ENCODE data around the gene B3GALT4.
"Not testable (repeated sequence)": the region's sequence is repeated elsewhere in the genome, so short reads cannot be mapped to it uniquely, and the experiment has no call there.

Gene B3GALT4, protein sequence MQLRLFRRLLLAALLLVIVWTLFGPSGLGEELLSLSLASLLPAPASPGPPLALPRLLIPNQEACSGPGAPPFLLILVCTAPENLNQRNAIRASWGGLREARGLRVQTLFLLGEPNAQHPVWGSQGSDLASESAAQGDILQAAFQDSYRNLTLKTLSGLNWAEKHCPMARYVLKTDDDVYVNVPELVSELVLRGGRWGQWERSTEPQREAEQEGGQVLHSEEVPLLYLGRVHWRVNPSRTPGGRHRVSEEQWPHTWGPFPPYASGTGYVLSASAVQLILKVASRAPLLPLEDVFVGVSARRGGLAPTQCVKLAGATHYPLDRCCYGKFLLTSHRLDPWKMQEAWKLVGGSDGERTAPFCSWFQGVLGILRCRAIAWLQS

DNA sequence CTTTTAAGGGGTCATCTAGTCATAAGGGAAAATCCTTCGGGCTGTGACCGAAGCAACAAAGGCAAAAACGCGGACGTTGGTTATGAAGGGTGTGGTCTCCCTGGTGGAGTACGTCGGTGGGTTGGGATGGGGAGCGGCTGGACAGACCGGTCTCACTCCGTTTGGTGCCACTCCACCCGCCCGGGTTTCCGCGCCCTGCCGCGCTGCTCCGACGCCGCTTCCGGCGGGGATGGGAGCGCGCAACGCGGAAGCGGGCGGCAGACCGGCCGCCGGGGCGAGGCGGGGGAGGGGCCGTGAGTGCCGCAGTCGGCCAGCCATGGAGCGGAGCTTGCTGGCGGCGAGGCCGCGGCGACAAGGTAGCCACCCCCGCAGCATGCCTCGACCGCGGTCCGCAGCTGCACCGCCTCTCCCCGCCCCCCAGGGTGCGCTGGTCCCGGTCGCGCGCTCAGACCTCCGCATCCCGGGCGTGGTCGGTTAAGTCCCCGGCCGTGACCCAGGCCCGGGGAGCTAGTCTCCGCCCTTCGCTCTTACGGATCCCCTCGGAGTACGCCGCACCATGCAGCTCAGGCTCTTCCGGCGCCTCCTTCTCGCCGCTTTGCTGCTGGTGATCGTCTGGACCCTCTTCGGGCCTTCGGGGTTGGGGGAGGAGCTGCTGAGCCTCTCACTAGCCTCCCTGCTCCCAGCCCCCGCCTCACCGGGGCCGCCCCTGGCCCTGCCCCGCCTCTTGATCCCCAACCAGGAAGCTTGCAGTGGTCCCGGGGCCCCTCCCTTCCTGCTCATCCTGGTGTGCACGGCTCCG lies at the start of gene B3GALT4:
Gene B3GALT4, plus strand, starts transcription at position 260 of the 799 bp plus-strand sequence. Its CDS starts 297 bp downstream, at position 557.
- peak; percentile 79 for DNase-seq

DNA sequence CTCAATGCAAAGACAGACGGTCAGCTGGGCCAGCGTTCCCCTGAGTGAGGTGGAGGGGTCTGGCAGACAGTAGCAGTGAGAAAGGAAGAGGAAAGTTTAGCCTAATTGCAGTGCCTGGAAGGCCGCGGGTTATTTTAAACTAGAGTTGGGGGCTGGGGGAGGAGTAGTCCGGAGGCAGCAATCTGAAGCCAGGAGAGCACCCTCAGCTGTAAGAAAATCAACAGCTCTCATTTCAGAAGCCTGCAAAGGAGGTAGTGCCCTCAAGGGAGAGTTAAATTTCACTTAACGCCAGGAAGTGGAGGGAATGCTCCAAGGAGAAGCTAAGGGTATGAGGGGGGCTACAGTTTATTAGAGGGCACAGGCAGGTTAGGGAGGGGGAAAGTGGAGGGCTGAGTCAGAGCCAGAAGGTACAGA lies 41.7 kb upstream of the B3GALT4 start:
- DNase-seq: no peak

DNA sequence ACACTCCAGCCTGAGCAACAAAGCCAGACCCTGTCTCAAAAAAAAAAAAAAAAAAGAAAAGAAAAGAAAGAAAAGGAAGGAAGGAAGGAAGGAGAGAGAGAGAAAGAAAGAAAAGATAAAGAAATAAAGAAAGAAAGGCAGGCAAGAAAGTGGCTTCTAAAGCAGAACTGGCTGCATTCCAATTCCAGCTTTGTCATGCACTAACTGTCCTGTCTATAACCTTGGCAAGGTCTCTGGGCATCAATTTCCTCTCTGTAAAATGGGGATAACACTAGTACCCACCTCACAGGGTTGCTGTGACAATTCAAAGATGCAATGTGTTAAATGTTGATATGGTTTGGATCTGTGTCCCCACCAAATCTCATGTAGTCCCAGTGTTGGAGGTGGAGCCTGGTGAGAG lies 40.6 kb upstream of the B3GALT4 start:
- no peak for DNase-seq

DNA sequence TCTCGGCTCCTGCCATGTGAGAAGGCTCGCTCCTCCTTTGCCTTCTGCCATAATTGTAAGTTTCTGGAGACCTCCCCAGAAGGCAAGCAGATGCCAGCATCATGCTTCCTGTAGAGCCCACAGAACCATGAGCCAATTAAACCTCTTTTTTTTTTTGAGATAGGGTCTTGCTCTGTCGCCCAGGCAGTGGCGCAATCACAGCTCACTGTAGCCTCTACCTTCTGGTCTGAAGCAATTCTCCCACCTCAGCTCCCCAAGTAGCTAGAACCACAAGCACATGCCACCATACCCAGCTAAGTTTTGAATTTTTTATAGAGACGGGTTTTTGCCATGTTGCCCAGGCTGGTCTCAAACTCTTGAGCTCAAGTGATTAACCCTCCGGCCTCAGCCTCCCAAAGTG lies 40.1 kb upstream of the B3GALT4 start:
- no peak for DNase-seq

DNA sequence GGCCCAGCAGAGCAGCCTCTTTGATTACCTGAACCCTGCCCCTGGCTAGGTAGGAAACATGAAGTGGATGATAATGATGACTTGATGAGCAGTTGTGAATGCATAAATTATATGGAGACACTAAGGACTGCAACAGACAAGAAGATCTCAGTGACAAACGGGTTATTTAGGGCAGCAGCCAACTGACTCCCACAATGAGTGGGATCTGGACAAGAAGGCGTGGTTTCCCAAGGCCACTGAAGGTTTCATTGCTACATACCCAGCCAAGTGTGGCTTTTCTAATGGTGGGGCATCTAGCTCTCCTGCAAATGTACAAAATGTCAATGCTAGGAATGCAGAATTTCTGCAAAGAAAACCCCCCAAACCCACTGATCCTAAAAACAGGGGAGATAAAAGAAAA lies 39.2 kb upstream of the B3GALT4 start:
- no peak for DNase-seq

DNA sequence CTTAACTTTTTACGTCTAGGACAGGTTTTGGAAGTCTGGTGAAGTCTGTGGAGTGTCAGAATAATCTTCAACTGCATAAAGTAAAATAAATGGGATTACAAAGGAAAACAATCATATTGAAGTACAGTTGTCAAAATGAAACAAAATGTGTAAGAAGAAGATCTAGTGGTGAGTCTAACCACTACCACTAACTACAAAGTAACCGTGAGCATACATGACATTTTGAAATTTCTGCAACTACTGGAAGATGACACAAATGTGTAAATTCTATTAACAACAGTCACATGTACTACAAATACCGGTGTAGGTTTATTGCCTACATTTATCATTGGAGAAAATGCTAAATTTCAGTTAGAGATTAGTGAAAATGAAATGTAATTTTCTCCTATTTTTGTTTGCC lies 35.0 kb upstream of the B3GALT4 start:
- no peak for DNase-seq

DNA sequence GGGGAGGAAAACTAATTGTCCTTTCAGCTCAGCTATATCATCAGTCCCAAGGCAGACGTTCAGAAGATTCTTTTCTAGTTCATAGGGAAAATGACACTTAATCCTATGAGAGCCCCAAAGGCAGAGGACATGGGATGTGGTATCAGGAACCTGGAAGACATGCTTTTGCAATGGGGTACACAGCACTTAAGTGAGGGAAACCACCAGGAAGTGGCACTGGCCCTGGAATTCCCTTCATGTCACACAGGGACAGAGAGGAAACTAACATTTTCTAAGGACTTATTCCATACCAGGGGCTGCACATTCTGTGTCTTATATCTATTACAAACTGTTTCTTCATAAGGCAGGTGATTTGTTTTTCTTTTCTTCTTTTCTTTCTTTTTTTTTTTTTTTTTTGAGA lies 33.4 kb upstream of the B3GALT4 start:
- DNase-seq: no peak

DNA sequence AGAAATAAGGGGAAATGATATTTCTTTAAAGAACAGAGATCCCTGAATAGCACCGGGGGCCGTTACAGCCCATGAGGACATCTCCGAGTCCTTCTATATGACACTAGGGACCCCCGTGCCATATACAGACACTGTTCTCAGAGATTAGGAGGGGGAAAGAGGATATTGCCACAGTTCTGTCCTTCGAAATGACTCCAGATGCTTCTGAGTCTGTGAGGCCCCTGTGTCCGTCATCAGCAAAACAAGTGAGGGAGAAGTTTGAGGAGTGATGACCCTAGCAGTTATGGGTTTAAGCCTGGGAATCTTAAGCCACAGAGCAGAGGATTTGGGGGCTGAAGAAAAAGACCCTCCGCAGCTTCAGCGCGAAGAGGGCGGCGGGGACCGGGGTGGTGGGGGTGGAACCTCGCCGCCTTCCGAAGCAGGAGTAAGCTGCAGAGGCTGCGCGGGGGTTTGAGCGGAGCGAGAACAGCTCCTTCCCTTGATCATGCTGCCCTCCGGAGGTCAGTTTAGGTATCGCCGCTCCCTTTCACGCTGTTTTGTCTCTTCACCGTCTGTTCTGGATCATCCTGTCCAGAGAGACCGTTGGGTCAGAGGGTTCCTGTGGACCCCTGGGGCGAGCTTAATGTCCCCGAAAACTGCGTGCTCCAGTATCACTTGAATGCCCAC lies 28.8 kb upstream of the B3GALT4 start:
- peak; percentile 70 for DNase-seq

DNA sequence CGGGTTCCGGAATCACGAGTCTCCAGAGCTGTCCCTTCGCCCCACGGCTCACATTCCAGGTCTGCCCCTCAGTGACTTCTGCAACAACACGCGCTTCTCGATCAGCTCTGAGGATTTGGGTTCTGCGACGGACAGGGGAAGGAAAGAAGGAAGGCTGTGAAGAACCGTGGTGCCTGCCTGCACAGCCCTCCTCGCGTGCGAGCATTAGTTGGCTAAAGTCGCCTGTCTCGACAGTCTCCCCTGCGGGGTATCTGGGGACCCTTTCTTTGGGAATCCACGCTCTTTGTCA lies 28.3 kb upstream of the B3GALT4 start:
- DNase-seq: no peak

DNA sequence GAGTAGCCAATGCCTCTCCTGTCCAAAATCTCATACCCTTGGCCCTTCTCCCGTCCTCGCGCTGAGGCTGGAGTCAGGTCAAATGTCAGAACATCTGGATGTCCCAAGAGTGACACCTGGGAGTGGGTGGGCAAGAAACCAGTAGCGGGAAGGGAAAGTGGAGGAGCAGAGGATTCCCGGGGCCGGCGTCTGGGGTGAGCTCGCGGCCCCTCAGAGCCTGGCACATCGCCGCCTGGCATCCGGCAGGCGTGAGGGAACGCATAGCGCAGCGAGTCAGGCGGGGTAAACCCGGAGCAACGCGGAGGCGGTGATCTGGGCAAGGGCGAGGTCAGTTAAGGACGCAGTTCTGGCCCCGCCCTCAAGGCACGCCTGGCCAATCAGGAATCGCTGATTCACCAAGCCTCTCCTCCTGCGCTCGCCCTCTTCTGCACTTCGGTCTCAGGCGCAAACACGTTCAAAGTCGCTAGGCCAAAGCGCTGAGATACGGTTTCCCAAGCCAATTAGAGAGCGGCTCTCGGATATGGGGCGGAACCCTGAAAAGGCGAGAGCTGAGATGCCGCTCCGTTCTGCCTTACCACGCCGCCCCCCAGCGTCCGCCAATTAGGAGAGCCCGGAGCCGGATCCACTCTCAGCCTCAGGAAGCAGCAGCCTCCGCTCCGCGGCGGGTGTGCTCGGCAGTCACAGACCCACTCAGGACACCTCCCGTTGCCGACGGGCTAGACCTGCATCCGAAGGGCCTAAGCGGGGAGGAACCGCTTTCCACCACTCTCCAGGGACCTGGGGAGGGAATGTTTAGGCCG lies 27.8 kb upstream of the B3GALT4 start:
- peak; percentile 99 for DNase-seq

DNA sequence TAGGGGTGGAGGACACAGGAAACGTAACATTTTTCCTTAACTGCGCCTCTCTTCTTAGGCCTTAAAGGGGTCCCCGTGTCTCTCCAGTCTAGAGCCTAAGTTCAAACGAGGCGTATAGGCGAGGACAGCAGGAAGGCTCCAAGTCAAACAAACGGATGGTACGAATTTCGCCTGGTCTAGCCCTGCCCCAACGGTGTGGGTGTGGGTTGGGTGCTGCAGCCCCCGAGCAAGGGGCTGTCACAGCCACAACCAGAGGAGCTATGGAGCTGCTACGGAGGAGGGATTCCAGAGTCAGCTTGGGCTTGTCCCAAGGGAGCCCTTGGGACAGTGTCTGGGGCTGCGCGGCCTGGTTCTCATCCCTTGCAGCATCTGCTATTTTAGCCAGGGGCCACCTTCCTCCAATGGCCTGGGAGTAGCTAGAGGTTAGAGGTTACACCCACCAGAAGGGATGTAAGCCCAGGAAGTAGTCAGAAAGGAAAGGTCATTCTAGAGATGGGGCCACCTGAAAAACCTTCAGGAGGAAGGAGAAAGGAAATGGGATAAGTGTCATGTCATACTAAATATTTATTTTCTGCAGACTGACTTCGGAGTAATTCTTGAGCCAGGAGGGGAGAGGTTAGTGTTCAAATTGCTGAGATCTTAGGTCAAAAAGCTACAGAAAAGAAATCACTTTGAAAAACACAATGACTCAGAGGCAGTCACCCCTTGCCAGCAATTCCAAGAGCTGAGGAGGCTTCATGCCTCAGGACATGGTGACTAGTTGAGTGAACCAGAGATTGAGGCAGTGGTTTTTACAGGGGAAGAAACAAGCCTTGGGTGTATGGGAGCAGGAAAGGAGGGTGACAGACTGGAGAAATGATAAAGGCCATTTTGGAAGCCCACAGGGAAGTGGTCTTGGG lies 26.9 kb upstream of the B3GALT4 start:
- no peak for DNase-seq

DNA sequence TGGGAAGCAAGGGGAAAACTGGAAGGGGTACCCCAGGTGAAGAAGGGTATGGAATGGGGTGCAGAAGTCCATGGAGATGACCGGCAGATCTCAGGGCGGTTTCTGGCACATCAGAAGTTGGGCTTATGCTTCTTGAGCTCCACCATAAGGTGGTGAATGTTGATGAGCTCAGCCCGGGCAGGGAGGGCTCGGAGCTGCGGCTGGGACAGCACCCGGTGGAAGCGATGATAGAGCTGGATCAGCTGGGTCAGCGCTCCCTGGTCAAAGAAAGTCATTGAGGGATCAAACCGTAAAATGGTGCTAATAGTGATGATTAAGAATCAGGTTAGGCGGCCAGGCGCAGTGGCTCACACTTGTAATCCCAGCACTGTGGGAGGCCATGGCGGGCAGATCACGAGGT lies 26.2 kb upstream of the B3GALT4 start:
- DNase-seq: no peak

DNA sequence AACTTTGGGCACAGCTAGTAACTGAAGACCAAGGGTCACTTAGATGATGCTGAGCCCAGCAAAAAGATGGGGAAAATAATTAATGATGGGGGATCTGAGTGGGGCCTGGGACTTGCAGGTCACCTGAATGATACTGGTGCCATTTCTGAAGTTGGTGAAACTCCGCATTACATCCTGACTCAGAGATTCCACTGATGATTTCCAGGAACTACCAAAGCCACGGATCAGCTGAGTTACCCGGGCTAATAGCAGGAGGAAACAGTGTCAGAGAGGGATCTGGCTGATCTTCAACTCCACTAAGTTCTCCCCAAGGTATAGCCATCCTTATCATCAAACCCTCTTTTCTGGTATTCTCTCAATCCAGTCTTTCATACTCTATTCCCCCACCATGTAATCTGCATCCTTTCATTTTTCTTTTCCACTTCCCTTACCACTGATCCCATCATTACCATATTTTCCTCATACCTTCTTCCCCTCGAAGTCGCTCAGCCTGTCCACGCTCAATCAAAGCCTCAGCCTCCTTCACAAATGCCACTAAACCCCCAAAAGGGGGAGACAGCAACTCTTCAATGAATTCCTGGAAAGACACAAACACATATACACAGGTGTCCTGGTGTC lies 25.4 kb upstream of the B3GALT4 start:
- no peak for DNase-seq

DNA sequence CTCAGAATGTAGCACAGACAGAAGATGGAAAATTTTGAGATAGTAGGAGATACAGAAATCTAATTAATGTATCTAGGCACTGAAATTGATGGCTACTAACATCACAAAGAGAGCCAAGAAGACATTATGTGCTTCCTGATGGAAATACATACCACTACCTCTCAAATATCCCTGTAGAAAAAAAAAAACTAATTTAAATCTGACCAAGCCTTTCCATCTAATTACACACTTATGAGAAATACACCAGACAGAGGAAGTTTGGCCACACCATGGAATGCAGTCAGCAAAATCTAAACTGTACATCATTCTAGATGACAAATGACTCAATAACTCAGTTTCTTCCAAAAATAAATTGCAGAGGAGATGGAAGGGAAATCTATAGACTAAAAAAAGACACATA lies 24.2 kb upstream of the B3GALT4 start:
- no peak for DNase-seq

DNA sequence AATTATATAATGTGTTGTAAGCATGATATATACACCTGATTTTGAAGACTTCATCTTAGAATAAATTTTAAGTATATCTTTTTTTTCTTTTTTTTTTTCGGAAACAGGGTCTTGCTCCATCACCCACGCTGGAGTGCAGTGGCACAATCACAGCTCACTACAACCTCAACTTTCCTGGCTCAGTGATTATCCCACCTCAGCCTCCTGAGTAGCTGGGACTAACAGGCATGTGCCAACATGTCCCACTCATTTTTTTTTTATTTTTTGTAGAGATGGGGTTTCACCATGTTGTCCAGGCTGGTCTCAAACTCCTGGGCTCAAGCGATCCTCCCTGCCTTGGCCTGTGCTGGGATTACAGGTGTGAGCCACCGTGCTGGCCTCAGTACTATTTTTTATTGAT lies 22.3 kb upstream of the B3GALT4 start:
- no peak for DNase-seq

DNA sequence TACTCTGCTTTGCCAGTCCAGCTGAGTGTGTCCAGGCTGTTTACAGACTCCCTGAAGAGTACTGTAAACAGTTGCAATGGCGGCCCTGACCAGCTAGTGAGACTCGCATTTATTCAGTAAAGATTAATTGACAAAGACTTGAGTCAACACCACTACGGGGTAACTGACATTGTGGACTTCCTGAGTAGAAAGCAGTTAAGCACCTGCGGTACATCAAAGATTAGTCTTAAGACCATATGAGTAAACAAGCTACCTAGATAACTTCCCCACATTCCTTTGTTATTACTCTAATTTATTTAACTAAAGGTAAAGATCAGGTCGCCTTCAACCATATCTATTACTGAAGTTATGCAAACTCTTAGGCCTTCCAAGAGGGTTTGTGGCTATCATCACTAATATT lies 17.9 kb upstream of the B3GALT4 start:
- DNase-seq: no peak

DNA sequence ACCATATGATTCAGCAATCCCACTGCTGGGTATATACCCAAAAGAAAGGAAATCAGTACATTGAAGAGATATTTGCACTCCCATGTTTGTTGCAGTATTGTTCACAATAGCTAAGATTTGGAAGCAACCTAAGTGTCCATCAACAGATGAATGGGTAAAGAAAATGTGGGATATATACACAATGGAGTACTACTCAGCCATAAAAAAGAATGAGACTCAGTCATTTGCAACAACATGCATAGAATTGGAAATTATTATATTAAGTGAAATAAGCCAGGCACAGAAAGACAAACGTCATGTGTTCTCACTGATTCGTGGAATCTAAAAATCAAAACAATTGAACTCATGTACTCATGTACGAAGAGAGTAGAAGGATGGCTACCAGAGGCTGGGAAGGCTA lies 14.4 kb upstream of the B3GALT4 start:
- DNase-seq: not testable (repeated sequence)

DNA sequence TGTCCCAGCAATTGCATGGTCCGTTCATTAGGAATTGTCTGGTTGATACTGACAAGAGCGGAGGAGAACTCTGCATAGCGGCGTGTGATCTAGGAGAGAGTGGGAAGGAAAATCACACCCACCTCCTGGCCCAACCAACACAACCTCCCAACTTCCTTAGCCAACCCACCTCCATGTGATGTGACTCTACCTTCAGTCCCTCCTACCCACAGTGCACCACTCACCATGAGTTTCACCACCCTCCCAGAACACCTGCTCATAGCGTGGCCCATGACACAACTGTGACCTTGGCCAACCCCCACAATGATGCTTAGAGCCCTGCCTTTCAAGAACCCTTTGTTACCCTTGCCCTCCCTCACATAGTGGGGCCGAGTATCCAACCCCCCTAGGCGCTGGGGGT lies 12.9 kb upstream of the B3GALT4 start:
- DNase-seq: no peak

DNA sequence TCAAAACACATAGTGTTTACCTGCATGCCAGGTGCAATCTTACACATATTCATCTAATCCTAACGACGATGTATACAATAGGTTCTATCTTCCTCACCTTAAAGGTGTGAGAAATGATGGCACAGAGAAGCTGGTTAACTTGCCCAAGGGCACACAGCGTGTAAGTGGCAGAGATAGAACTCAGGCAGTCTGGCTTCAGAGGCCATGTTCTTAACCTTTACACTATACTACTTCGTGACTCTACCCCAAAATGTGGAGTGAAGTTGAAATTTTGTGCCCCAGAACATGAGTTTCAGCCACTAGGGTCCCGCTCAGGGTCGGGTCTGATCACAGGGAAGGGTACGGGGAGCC lies 5.8 kb upstream of the B3GALT4 start:
- DNase-seq: no peak

DNA sequence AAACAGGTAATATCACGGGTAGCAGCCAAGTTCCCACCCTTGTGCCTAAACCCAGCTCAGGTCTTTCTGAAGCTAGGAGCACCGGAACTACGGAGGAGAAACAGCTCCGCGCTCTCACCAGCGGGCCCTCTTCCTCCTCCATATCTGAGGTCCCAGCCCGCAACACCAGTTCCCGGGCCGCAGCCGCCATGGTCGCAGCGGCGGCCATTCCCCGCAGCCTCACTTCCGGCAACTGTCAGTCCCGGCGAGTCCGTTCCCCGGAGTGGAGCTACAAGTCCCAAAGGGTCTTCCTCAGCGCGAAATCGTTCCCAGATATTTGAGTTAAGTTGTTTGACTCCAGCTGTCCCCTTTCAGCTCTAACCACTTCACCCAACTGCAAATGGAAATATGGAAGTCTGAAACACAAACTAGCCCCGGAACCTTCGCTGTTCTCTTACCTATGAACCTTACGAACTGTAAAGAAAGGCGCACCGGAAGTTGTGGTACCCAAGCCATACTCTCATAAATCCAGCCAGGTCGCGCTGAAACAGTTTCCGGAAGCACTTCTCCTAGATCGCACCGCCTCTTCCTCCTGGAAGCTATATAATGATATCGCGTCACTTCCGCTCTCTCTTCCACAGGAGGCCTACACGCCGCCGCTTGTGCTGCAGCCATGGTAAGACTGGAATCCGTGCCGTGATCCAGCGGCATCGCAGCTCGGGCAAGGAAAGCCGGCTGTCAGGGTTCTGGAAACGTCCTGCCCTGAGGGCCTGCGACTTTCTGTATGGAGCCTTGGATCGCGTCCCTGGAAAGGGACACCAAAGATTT lies 5.3 kb upstream of the B3GALT4 start, which contains the start of the genes RPS18 and VPS52:
Gene RPS18, plus strand, starts transcription at position 608 of the 807 bp plus-strand sequence. Its CDS starts 45 bp downstream, at position 653.
Gene VPS52, minus strand, starts transcription at position 409 of the 807 bp plus-strand sequence. Its CDS starts 201 bp downstream, at position 208.
- peak; percentile 98 for DNase-seq

Data from NCI-H1105 treated with DMSO at 0.1 percent for 48 hours (cell line).